Panc1 (cell line): ENCODE measurements around the gene HLA-DQA2. TPM values are rescaled to one million over a fixed set of nuclear protein-coding genes. Genes with fewer than 3 reads are reported as not detected.
"Not testable (repeated sequence)": the region's sequence is repeated elsewhere in the genome, so short reads cannot be mapped to it uniquely, and the experiment has no call there.

Experiments
- ATAC-seq: fragments of 200-7000 bp; cut with Tn5 transposase; 2 replicates; pipeline ENCODE4 v1.9.1; 2020; ENCODE audit warnings: mild to moderate bottlenecking, moderate library complexity
- BruUV-seq: library from RNA; stranded (reverse); fragments of 400-500 nt; replicated peaks from 2 replicates; lab custom pipeline; 2021; lab: Mats Ljungman, UMichigan
- CTCF ChIA-PET: fragments of 300-600 bp; sonication (Branson Sonifier 250); formaldehyde crosslinking; loops from one replicate; lab custom pipeline; 2022; ENCODE audit warnings: antibody characterized with exemption; lab: Charles Lee
- POLR2A ChIA-PET: fragments of 300-600 bp; sonication (Branson Sonifier 250); formaldehyde crosslinking; loops from one replicate; lab custom pipeline; 2022; ENCODE audit warnings: antibody characterized with exemption; lab: Charles Lee
- DNase-seq: peaks from one replicate; pipeline ENCODE4 v3.0.0-alpha.2; 2010; ENCODE audit warnings: low read depth, low spot score
- H3K27ac ChIP-seq: 2 replicates; pipeline ENCODE4 v1.5.1; 2011; ENCODE audit warnings: mild to moderate bottlenecking, low read length, inconsistent platforms
- H3K27me3 ChIP-seq: fragments of 200-500 bp; sonication (Bioruptor generic); 2 replicates; pipeline ENCODE4 v1.6.0; 2014; ENCODE audit warnings: low read length, inconsistent platforms; ENCODE audit not compliant: control insufficient read depth, insufficient read depth
- H3K36me3 ChIP-seq: fragments of 200-500 bp; sonication (Bioruptor generic); 2 replicates; pipeline ENCODE4 v1.5.1; 2014; ENCODE audit warnings: inconsistent platforms, mild to moderate bottlenecking, low read length, moderate library complexity; ENCODE audit not compliant: control insufficient read depth, insufficient read depth
- H3K4me1 ChIP-seq: 2 replicates; pipeline ENCODE4 v1.5.1; 2011; ENCODE audit warnings: inconsistent platforms, mild to moderate bottlenecking, low read length, moderate library complexity; ENCODE audit not compliant: control insufficient read depth, insufficient read depth
- H3K4me3 ChIP-seq, 2 experiments: 2 replicates each; pipeline ENCODE4 v1.5.1; 2011 to 2012; ENCODE audit warnings: low read depth in 2 of 2, low read length in 2 of 2, mild to moderate bottlenecking in 2 of 2, inconsistent platforms in 1 of 2, moderate library complexity in 1 of 2
- H3K9me3 ChIP-seq: fragments of 200-500 bp; sonication (Bioruptor generic); 2 replicates; pipeline ENCODE4 v1.5.1; 2014; ENCODE audit warnings: low read depth, mild to moderate bottlenecking, inconsistent platforms, low read length, moderate library complexity; ENCODE audit not compliant: control insufficient read depth, insufficient read depth
- CTCF ChIP-seq: fragments of 450-650 bp; IDR thresholded peaks from 2 replicates; pipeline ENCODE4 v1.5.1; 2017; ENCODE audit warnings: mild to moderate bottlenecking
- POLR2AphosphoS5 ChIP-seq: IDR thresholded peaks from 2 replicates; pipeline ENCODE4 v1.6.1; 2012; ENCODE audit warnings: mild to moderate bottlenecking, low read depth, low read length, moderate library complexity
- REST ChIP-seq, 2 experiments: IDR thresholded peaks; 2 replicates each; pipeline ENCODE4 v1.6.1; 2011 to 2012; ENCODE audit warnings: low read depth in 2 of 2, control low read depth in 1 of 2, low read length in 1 of 2, mild to moderate bottlenecking in 1 of 2, moderate library complexity in 1 of 2; ENCODE audit not compliant: insufficient read depth in 1 of 2
- SIN3A ChIP-seq: IDR thresholded peaks from 2 replicates; pipeline ENCODE4 v1.6.1; 2012; ENCODE audit warnings: low read depth, mild to moderate bottlenecking, low read length, moderate library complexity, borderline replicate concordance; ENCODE audit not compliant: insufficient read depth
- TCF7L2 ChIP-seq: IDR thresholded peaks from 2 replicates; pipeline ENCODE4 v1.6.1; 2011; ENCODE audit warnings: mild to moderate bottlenecking, low read depth, low read length, inconsistent platforms
- in situ Hi-C: cut with HindIII; loops from 2 replicates; pipeline ENCODE4 v1.10.0; 2016; ENCODE audit warnings: low sequenced_read_pairs, low pct_unique_long_range_greater_than_20kb
- intact Hi-C: fragments of 100-400 bp; cut with micrococcal nuclease; formaldehyde crosslinking; loops from one replicate; pipeline ENCODE4 v1.10.0; 2022; ENCODE audit not compliant: unreplicated experiment
- total RNA-seq: library from RNA; stranded (reverse); gene quantifications from one replicate; pipeline ENCODE4 v1.2.1, GENCODE V29; 2021; ENCODE audit not compliant: unreplicated experiment

HLA-DQA2 gene
- total RNA-seq, 1 experiment from 2014 or later, result not detected

- DNase-seq (peak; percentile 35), ATAC-seq (peak; percentile 95)
- Histone ChIP-seq H3K27ac (no peak overlapping the region), H3K4me1 (no peaks in the 10 kb centered on the region), H3K27me3 (peaks cover 40% of the 10 kb centered on the region), H3K9me3 (no peaks in the 10 kb centered on the region), H3K36me3 (no peaks in the 10 kb centered on the region; the same call in 1 of the 2 replicates), H3K4me3 (no peak overlapping the region)
- ChIA-PET POLR2A (no interaction called here), CTCF (interaction anchor here (0.6 to 1.5 kb wide), 11 partner anchors 20 to 294 kb away, joined by 3 to 10 read pairs (median 3); no protein-coding TSS in a partner anchor)
- TF ChIP-seq CTCF, result peak; percentile 82
- no peak for TF ChIP-seq REST (IDR thresholded peaks at IDR 0.05; ENCODE audit: insufficient read depth in 1 of 2, low read depth in 2 of 2, low read length in 1 of 2)
- TF ChIP-seq SIN3A, result no peak
- no peak for TF ChIP-seq TCF7L2
- TF ChIP-seq POLR2AphosphoS5, result no peak
- BruUV-seq, result no TSS peak
- in situ Hi-C loops, result no loop called here
- intact Hi-C loops, result loop anchor here (1.0 to 10.0 kb wide), 3 partner anchors 84 to 456 kb away; no protein-coding TSS in a partner anchor
Measured at GRCh38 chr6:32700391-32701040, 40.7 kb upstream of the HLA-DQA2 start.

GRCh38 chr6:32703347-32703746 lies 37.8 kb upstream of the HLA-DQA2 start:
- Histone ChIP-seq H3K36me3 (no peaks in the 10 kb centered on the region; the same call in 1 of the 2 replicates), H3K4me1 (no peaks in the 10 kb centered on the region), H3K9me3 (no peaks in the 10 kb centered on the region), H3K27ac (no peak overlapping the region), H3K27me3 (peaks cover 27% of the 10 kb centered on the region), H3K4me3 (no peak overlapping the region)
- DNase-seq, result no peak
- in situ Hi-C loops, result no loop called here
- ATAC-seq, result no peak
- POLR2A ChIA-PET, result no interaction called here
- BruUV-seq, result no TSS peak
- intact Hi-C loops, result loop anchor here (10.0 kb wide), 2 partner anchors 81 to 459 kb away; no protein-coding TSS in a partner anchor
- CTCF ChIA-PET, result interaction anchor here (0.9 kb wide), 1 partner anchor 82 kb away, joined by 3 read pairs; no protein-coding TSS in a partner anchor
- TF ChIP-seq POLR2AphosphoS5, result no peak
- no peak for TF ChIP-seq SIN3A
- no peak for TF ChIP-seq CTCF

- intact Hi-C loops, result loop anchor here (10.0 kb wide), 2 partner anchors 80 to 460 kb away; no protein-coding TSS in a partner anchor
- H3K4me3 ChIP-seq, BruUV-seq, CTCF ChIA-PET, H3K27ac ChIP-seq, POLR2A ChIA-PET, H3K9me3 ChIP-seq, H3K36me3 ChIP-seq, ATAC-seq, DNase-seq, H3K4me1 ChIP-seq, in situ Hi-C loops: not testable (repeated sequence)
- H3K27me3 ChIP-seq, result peaks cover 17% of the 10 kb centered on the region
Measured at GRCh38 chr6:32705164-32705563, 36.0 kb upstream of the HLA-DQA2 start.
